H1 (cell line): Measurements from ENCODE around the gene BTN1A1. TPM values are rescaled to one million over a fixed set of nuclear protein-coding genes. Genes with fewer than 3 reads are reported as not detected.

Experiments used
- CTCF ChIA-PET: fragments of 300-600 bp; sonication (Branson Sonifier 250); formaldehyde crosslinking; loops from one replicate; lab custom pipeline; 2021; ENCODE audit not compliant: partially characterized antibody; lab: Charles Lee
- POLR2A ChIA-PET: fragments of 300-600 bp; sonication (Branson Sonifier 250); formaldehyde crosslinking; loops from one replicate; lab custom pipeline; 2021; ENCODE audit warnings: inconsistent platforms; ENCODE audit not compliant: partially characterized antibody; lab: Charles Lee
- DNase-seq, 2 experiments: peaks; one replicate each; pipeline versions ENCODE4 v3.0.0 to v3.0.0-alpha.2; 2010 to 2022; ENCODE audit warnings: low spot score in 2 of 2, low read depth in 1 of 2, mixed read lengths in 1 of 2
- FAIRE-seq: peaks from 2 replicates; lab custom pipeline; 2011; peaks lifted over from hg19 to GRCh38; lab: Jason Lieb, UNC
- H2AFZ ChIP-seq: 2 replicates; pipeline ENCODE4 v1.8.1; 2012; ENCODE audit warnings: low read length, inconsistent platforms
- H2AK5ac ChIP-seq: 2 replicates; pipeline ENCODE4 v1.6.1; 2013; ENCODE audit warnings: low read depth, low read length
- H2BK120ac ChIP-seq: replicated peaks from 2 replicates; pipeline ENCODE3; 2013; ENCODE audit warnings: low read depth, low read length, inconsistent platforms
- H2BK12ac ChIP-seq: 2 replicates; pipeline ENCODE4 v1.6.1; 2013; ENCODE audit warnings: low read depth, low read length
- H2BK15ac ChIP-seq: 2 replicates; pipeline ENCODE4 v1.6.1; 2013; ENCODE audit warnings: low read length
- H2BK20ac ChIP-seq: 2 replicates; pipeline ENCODE4 v1.6.1; 2013; ENCODE audit warnings: low read length
- H2BK5ac ChIP-seq: 2 replicates; pipeline ENCODE4 v1.6.1; 2013; ENCODE audit warnings: low read depth, low read length
- H3K14ac ChIP-seq: 2 replicates; pipeline ENCODE4 v1.6.1; 2013; ENCODE audit warnings: inconsistent platforms; ENCODE audit not compliant: insufficient read length
- H3K18ac ChIP-seq: 2 replicates; pipeline ENCODE4 v1.6.1; 2013; ENCODE audit warnings: low read length; ENCODE audit errors: extremely low read depth
- H3K23ac ChIP-seq: 2 replicates; pipeline ENCODE4 v1.6.1; 2013; ENCODE audit warnings: inconsistent platforms; ENCODE audit not compliant: insufficient read length
- H3K23me2 ChIP-seq: 2 replicates; pipeline ENCODE4 v1.6.1; 2013; ENCODE audit warnings: low read depth, low read length
- H3K27ac ChIP-seq: 2 replicates; pipeline ENCODE4 v1.6.1; 2011; ENCODE audit warnings: low read depth, low read length, inconsistent platforms
- H3K27me3 ChIP-seq, 4 experiments: replicated peaks in 1 of 4; 1 replicate in 1 of 4; 2 replicates in 3 of 4; pipeline versions ENCODE4 v1.6.1 to v1.8.1; 2011 to 2013; ENCODE audit warnings: low read length in 3 of 4, mild to moderate bottlenecking in 3 of 4, inconsistent platforms in 2 of 4, mixed read lengths in 2 of 4, moderate library complexity in 1 of 4; ENCODE audit not compliant: control insufficient read depth in 3 of 4, insufficient read depth in 3 of 4; ENCODE audit errors: extremely low read depth in 1 of 4
- H3K36me3 ChIP-seq, 4 experiments: 2 replicates each; pipeline versions ENCODE4 v1.6.1 to v1.8.1; 2011 to 2013; ENCODE audit warnings: mild to moderate bottlenecking in 4 of 4, low read length in 3 of 4, moderate library complexity in 2 of 4, control low read depth in 1 of 4, inconsistent platforms in 1 of 4; ENCODE audit not compliant: insufficient read depth in 4 of 4, control insufficient read depth in 2 of 4
- H3K4ac ChIP-seq: replicated peaks from 2 replicates; pipeline ENCODE3; 2013; ENCODE audit warnings: low read length, low read depth, mixed read lengths, inconsistent platforms; ENCODE audit not compliant: insufficient read length
- H3K4me1 ChIP-seq, 4 experiments: replicated peaks in 1 of 4; 1 replicate in 1 of 4; 2 replicates in 3 of 4; pipeline versions ENCODE4 v1.6.1 to v1.8.1; 2011 to 2013; ENCODE audit warnings: low read length in 3 of 4, inconsistent platforms in 2 of 4, mixed read lengths in 1 of 4; ENCODE audit not compliant: insufficient read depth in 4 of 4, control insufficient read depth in 3 of 4
- H3K4me2 ChIP-seq, 2 experiments: 2 replicates each; pipeline versions ENCODE4 v1.6.1 to v1.8.1; 2011 to 2013; ENCODE audit warnings: low read depth in 2 of 2, low read length in 2 of 2, control low read depth in 1 of 2, inconsistent platforms in 1 of 2, mild to moderate bottlenecking in 1 of 2; ENCODE audit not compliant: insufficient read depth in 1 of 2
- H3K4me3 ChIP-seq, 4 experiments: fragments of 200-600, 300-600 bp in 1 of 4; sonication (generic), shearing (Covaris generic), sonication (Bioruptor Twin) in 1 of 4; 2 replicates each; pipeline versions ENCODE4 v1.5.1 to v1.8.1; 2011 to 2016; ENCODE audit warnings: low read length in 4 of 4, low read depth in 3 of 4, control low read depth in 2 of 4, inconsistent platforms in 2 of 4, mild to moderate bottlenecking in 2 of 4, mixed read lengths in 1 of 4, moderate library complexity in 1 of 4; ENCODE audit not compliant: insufficient read depth in 2 of 4; ENCODE audit errors: extremely low read depth in 1 of 4
- H3K56ac ChIP-seq: replicated peaks from 2 replicates; pipeline ENCODE3; 2013; ENCODE audit warnings: low read depth, mild to moderate bottlenecking, mixed read lengths, low read length, inconsistent platforms; ENCODE audit not compliant: insufficient read length
- H3K79me1 ChIP-seq: 2 replicates; pipeline ENCODE4 v1.6.1; 2013; ENCODE audit warnings: low read depth, low read length, control low read depth
- H3K79me2 ChIP-seq, 2 experiments: 2 replicates each; pipeline versions ENCODE4 v1.6.1 to v1.8.1; 2012 to 2013; ENCODE audit warnings: low read length in 2 of 2, mild to moderate bottlenecking in 2 of 2, inconsistent platforms in 1 of 2; ENCODE audit not compliant: insufficient read depth in 2 of 2, control insufficient read depth in 1 of 2
- H3K9ac ChIP-seq, 4 experiments: replicated peaks in 1 of 4; 1 replicate in 1 of 4; 2 replicates in 3 of 4; pipeline versions ENCODE4 v1.6.1 to v1.8.1; 2011 to 2013; ENCODE audit warnings: low read depth in 3 of 4, low read length in 3 of 4, control low read depth in 2 of 4, mild to moderate bottlenecking in 2 of 4, moderate library complexity in 2 of 4, inconsistent platforms in 1 of 4; ENCODE audit errors: extremely low read depth in 1 of 4
- H3K9me3 ChIP-seq, 2 experiments: 2 replicates each; pipeline versions ENCODE4 v1.6.1 to v1.8.1; 2012 to 2013; ENCODE audit warnings: mild to moderate bottlenecking in 2 of 2, moderate library complexity in 2 of 2, control low read depth in 1 of 2, inconsistent platforms in 1 of 2, low read depth in 1 of 2, low read length in 1 of 2, mixed read lengths in 1 of 2; ENCODE audit not compliant: insufficient read depth in 2 of 2
- H4K20me1 ChIP-seq, 2 experiments: replicated peaks in 1 of 2; 2 replicates each; pipeline versions ENCODE3 to v1.8.1; 2011 to 2013; ENCODE audit warnings: inconsistent platforms in 2 of 2, low read length in 2 of 2, mild to moderate bottlenecking in 1 of 2; ENCODE audit not compliant: insufficient read depth in 2 of 2, control insufficient read depth in 1 of 2
- H4K5ac ChIP-seq: 2 replicates; pipeline ENCODE4 v1.6.1; 2013; ENCODE audit warnings: low read length, low read depth, mixed read lengths, inconsistent platforms; ENCODE audit not compliant: insufficient read length
- H4K8ac ChIP-seq: 2 replicates; pipeline ENCODE4 v1.8.0; 2013; ENCODE audit warnings: mild to moderate bottlenecking, moderate library complexity, low read length, inconsistent platforms; ENCODE audit not compliant: insufficient read depth; ENCODE audit errors: extremely low read depth
- H4K91ac ChIP-seq: replicated peaks from 2 replicates; pipeline ENCODE3; 2013; ENCODE audit warnings: low read length, mixed read lengths, inconsistent platforms; ENCODE audit not compliant: insufficient read length
- CHD1 ChIP-seq: IDR thresholded peaks from 2 replicates; pipeline ENCODE4 v1.6.1; 2012; ENCODE audit warnings: low read depth, low read length, improper control_type of control experiment
- RBBP5 ChIP-seq: IDR thresholded peaks from 2 replicates; pipeline ENCODE4 v1.7.1; 2012; ENCODE audit warnings: low read depth, mild to moderate bottlenecking, inconsistent platforms, low read length, moderate library complexity, borderline replicate concordance
- TEAD4 ChIP-seq: IDR thresholded peaks from 2 replicates; pipeline ENCODE4 v1.6.1; 2012; ENCODE audit warnings: low read depth, low read length, inconsistent platforms, mixed read lengths
- WGBS, 2 experiments: shearing (Covaris generic) in 1 of 2; methylation state at CpG; one replicate each; pipeline versions ENCODE4 v1.1.6 to v1.1.7; 2013 to 2015; ENCODE audit warnings: low lambda C conversion rate in 2 of 2, mixed read lengths in 2 of 2, inconsistent platforms in 1 of 2, low coverage in 1 of 2, missing lambda C conversion rate in 1 of 2; ENCODE audit not compliant: insufficient replicate concordance in 2 of 2, insufficient coverage in 1 of 2, insufficient read length in 1 of 2; ENCODE audit errors: extremely low coverage in 1 of 2, missing lambda C conversion rate in 1 of 2; 5-methylcytosine and 5-hydroxymethylcytosine counted together
- polyA plus RNA-seq, 7 experiments: library from polyadenylated mRNA; depleted of rRNA in 3 of 7; stranded (reverse) in 5 of 7; unstranded in 2 of 7; fragments of >200 nt in 5 of 7; fragments of 200-250 nt in 2 of 7; gene quantifications; 1 replicate in 5 of 7; 2 replicates in 1 of 7; 4 replicates in 1 of 7; pipeline versions ENCODE4 v1.2.1 to v1.2.3, GENCODE V29; 2011 to 2013; ENCODE audit warnings: missing spikeins in 2 of 7, mixed read lengths in 2 of 7
- total RNA-seq: library from RNA; stranded (reverse); fragmentation: NEBNext Ultra II Directional; extraction: Animal tissue kit (Norgen Biotek cat#: 25700); gene quantifications from 2 replicates; pipeline ENCODE4 v1.2.1, GENCODE V29; 2021

BTN1A1 gene
- total and polyA plus RNA-seq, 2 of the 8 experiments (the other 6 are each of a cell fraction or from before 2014, with no cell fraction given) = 0.28 to 0.35 TPM

GRCh38 chr6:26464416-26465131, 35.5 kb upstream of the BTN1A1 start:
- ChIA-PET POLR2A (interaction anchor here (1.1 to 1.4 kb wide), 2 partner anchors 10 to 12 kb away, joined by 4 read pairs; no protein-coding TSS in a partner anchor), CTCF (interaction anchor here (1.0 to 1.7 kb wide), 2 partner anchors 12 to 123 kb away, joined by 3 read pairs; no protein-coding TSS in a partner anchor)
- Histone ChIP-seq H2AK5ac (no peak overlapping the region), H3K4me2 (no peak overlapping the region), H3K9ac (no peak overlapping the region), H2BK120ac (no peak overlapping the region), H3K4me1 (no peaks in the 10 kb centered on the region), H4K5ac (no peak overlapping the region), H3K79me2 (peaks cover 0 to 3% of the 10 kb centered on the region in 2 experiments; a peak in 1 of 4 replicates), H3K4me3 (no peak overlapping the region), H3K4ac (no peak overlapping the region), H4K91ac (no peak overlapping the region), H2BK12ac (no peak overlapping the region), H3K23me2 (no peaks in the 10 kb centered on the region), H2BK15ac (no peak overlapping the region), H3K27me3 (no peaks in the 10 kb centered on the region), H2BK5ac (no peak overlapping the region), H3K56ac (no peak overlapping the region), H3K23ac (no peak overlapping the region), H2AFZ (no peak overlapping the region), H3K9me3 (no peaks in the 10 kb centered on the region), H3K14ac (no peak overlapping the region), H4K20me1 (peaks cover 0 to 2% of the 10 kb centered on the region in 2 experiments), H3K18ac (no peak overlapping the region), H3K36me3 (peaks cover 7 to 71% (median 49%) of the 10 kb centered on the region in 4 experiments; a peak in 7 of 8 replicates), H4K8ac (no peak overlapping the region), H2BK20ac (no peak overlapping the region), H3K79me1 (no peaks in the 10 kb centered on the region; the same call in 1 of the 2 replicates), H3K27ac (no peak overlapping the region)
- 93% methylated on average over 7 of the region's 7 CpGs; no CpG with 5 or more reads in 1 of the 2 experiments for WGBS, 2 experiments
- FAIRE-seq (no peak), DNase-seq (no peak)
- TF ChIP-seq RBBP5 (no peak), TEAD4 (no peak), CHD1 (no peak)
